ENCODE data around the gene MORF4L1. TPM values are rescaled to one million over a fixed set of nuclear protein-coding genes. Genes with fewer than 3 reads are reported as not detected.

Gene MORF4L1
- total RNA-seq, 4 donors from 2014 or later: 256 to 333 (median 316) TPM

DNA sequence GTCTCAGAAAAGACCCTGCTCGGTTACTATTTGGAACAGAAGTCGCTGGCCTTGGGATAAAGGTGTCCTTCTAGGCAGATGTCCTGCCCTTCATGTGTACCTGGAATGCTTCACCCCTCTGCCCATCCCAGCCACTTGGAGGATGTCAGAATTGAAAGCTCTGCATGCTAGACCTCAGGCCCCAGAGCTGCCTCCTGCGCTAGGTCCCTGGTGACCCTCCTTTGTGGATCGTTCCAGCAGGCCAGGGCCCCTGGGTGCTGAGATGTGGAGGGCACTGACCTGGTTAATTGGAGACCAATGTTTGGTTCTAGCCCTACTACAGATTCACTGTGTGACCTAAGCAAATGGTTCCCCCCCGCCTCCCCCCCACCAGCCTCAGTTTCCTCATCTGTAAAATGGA is 74.8 kb downstream of the MORF4L1 start:
- TF ChIP-seq, protein P1, sequence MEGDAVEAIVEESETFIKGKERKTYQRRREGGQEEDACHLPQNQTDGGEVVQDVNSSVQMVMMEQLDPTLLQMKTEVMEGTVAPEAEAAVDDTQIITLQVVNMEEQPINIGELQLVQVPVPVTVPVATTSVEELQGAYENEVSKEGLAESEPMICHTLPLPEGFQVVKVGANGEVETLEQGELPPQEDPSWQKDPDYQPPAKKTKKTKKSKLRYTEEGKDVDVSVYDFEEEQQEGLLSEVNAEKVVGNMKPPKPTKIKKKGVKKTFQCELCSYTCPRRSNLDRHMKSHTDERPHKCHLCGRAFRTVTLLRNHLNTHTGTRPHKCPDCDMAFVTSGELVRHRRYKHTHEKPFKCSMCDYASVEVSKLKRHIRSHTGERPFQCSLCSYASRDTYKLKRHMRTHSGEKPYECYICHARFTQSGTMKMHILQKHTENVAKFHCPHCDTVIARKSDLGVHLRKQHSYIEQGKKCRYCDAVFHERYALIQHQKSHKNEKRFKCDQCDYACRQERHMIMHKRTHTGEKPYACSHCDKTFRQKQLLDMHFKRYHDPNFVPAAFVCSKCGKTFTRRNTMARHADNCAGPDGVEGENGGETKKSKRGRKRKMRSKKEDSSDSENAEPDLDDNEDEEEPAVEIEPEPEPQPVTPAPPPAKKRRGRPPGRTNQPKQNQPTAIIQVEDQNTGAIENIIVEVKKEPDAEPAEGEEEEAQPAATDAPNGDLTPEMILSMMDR (IDR thresholded peaks at IDR 0.05): no peak
- TF ChIP-seq POLR2A (IDR thresholded peaks at IDR 0.05) (no peak), EP300 (IDR thresholded peaks at IDR 0.05) (no peak)
- WGBS, 2 donors: 71 to 95% methylated on average over 5 of the region's 5 CpGs
- no peaks in the 10 kb centered on the region for H3K36me3 ChIP-seq
- H3K27ac ChIP-seq: no peak overlapping the region
- no peak for DNase-seq (ENCODE audit: low spot score in 2 of 2)
- H3K27me3 ChIP-seq: peaks cover 0 to 4% of the 10 kb centered on the region in 2 donors
- H3K4me3 ChIP-seq: no peak overlapping the region
- no peaks in the 10 kb centered on the region for H3K9me3 ChIP-seq
- H3K4me1 ChIP-seq: peaks cover 0 to 24% (median 10%) of the 10 kb centered on the region in 4 donors

Small RNAs within 50 kb of the gene (small RNA-seq; reads per million reads assigned to genes)
- gene RNU6-415P: not detected

Other genes starting within 250 kb of the MORF4L1 start
- not detected for gene CHRNB4, start 231.7 kb upstream of the MORF4L1 start, total RNA-seq
- gene ADAMTS7, start 61.4 kb upstream of the MORF4L1 start, total RNA-seq: 10 to 100 TPM; 10.7 to 26.4 (median 18.5) TPM
- gene CTSH, start 72.2 kb downstream of the MORF4L1 start, total RNA-seq: 100 to 1,000 TPM in 3 of 4 donors, 10 to 100 TPM in 1; 73.8 to 333 (median 239) TPM
- under 1 TPM; 0.30 to 0.98 (median 0.65) TPM for gene RASGRF1, start 217.9 kb downstream of the MORF4L1 start, total RNA-seq

Measured in tibial nerve (tissue), 4 donors.